ENCODE data around the gene ARRDC4. TPM values are rescaled to one million over a fixed set of nuclear protein-coding genes. Genes with fewer than 3 reads are reported as not detected.

The ARRDC4 gene
- total RNA-seq, 1 donor from 2014 or later = 29.7 TPM

GRCh38 chr15:97976766-97977503 lies 16.4 kb downstream of the ARRDC4 start:
- H3K27me3 ChIP-seq = no peaks in the 10 kb centered on the region
- no peaks in the 10 kb centered on the region for H3K4me1 ChIP-seq
- intact Hi-C loops (cut with DNase I) = no loop called here
- no peak overlapping the region for H3K4me3 ChIP-seq
- H3K9me3 ChIP-seq = no peaks in the 10 kb centered on the region
- H3K36me3 ChIP-seq = peaks cover 0 to 20% of the 10 kb centered on the region in 2 donors
- no peak for TF ChIP-seq CTCF (IDR thresholded peaks at IDR 0.05)
- no peak for DNase-seq (ENCODE audit: low spot score in 2 of 2)
- H3K27ac ChIP-seq = no peak overlapping the region

- no peaks in the 10 kb centered on the region for H3K27me3 ChIP-seq
- no peaks in the 10 kb centered on the region for H3K9me3 ChIP-seq
- TF ChIP-seq CTCF (IDR thresholded peaks at IDR 0.05) = no peak
- H3K36me3 ChIP-seq = peaks cover 0 to 12% of the 10 kb centered on the region in 2 donors
- no peak overlapping the region for H3K27ac ChIP-seq
- DNase-seq (ENCODE audit: low spot score in 2 of 2) = no peak
- H3K4me1 ChIP-seq = no peaks in the 10 kb centered on the region
- no peak overlapping the region for H3K4me3 ChIP-seq
- intact Hi-C loops (cut with DNase I) = no loop called here
These were observed 17.2 kb downstream of the ARRDC4 start for GRCh38 chr15:97977734-97978133.

- H3K27ac ChIP-seq = no peak overlapping the region
These were observed 18.1 kb downstream of the ARRDC4 start for GRCh38 chr15:97978401-97979139.

GRCh38 chr15:97979140-97979520 lies 18.6 kb downstream of the ARRDC4 start:
- Histone ChIP-seq H3K36me3 (peaks cover 0 to under 1% of the 10 kb centered on the region in 2 donors), H3K9me3 (no peaks in the 10 kb centered on the region), H3K4me1 (no peaks in the 10 kb centered on the region), H3K4me3 (no peak overlapping the region), H3K27me3 (no peaks in the 10 kb centered on the region), H3K27ac (no peak overlapping the region)
- no peak for DNase-seq (ENCODE audit: low spot score in 2 of 2)
- intact Hi-C loops (cut with DNase I) = no loop called here
- no peak for TF ChIP-seq CTCF (IDR thresholded peaks at IDR 0.05)

More at GRCh38 chr15:97978401-97979139, 18.1 kb downstream of the ARRDC4 start:
- Histone ChIP-seq H3K4me3 (no peak overlapping the region), H3K4me1 (no peaks in the 10 kb centered on the region), H3K9me3 (no peaks in the 10 kb centered on the region), H3K36me3 (peaks cover 0 to 5% of the 10 kb centered on the region in 2 donors), H3K27me3 (no peaks in the 10 kb centered on the region)
- no peak for DNase-seq (ENCODE audit: low spot score in 2 of 2)
- TF ChIP-seq CTCF (IDR thresholded peaks at IDR 0.05) = no peak
- intact Hi-C loops (cut with DNase I) = no loop called here

- H3K36me3 ChIP-seq = no peaks in the 10 kb centered on the region
- no peak for TF ChIP-seq CTCF (IDR thresholded peaks at IDR 0.05)
- no peak overlapping the region for H3K4me3 ChIP-seq
- H3K9me3 ChIP-seq = no peaks in the 10 kb centered on the region
- H3K27me3 ChIP-seq = no peaks in the 10 kb centered on the region
- H3K27ac ChIP-seq = no peak overlapping the region
- intact Hi-C loops (cut with DNase I) = no loop called here
- no peaks in the 10 kb centered on the region for H3K4me1 ChIP-seq
- no peak for DNase-seq (ENCODE audit: low spot score in 2 of 2)
These were observed 20.6 kb downstream of the ARRDC4 start for GRCh38 chr15:97981058-97981457.
